Epithelial cell of umbilical artery (primary cell): ENCODE measurements around the gene CHIT1. TPM values are rescaled to one million over a fixed set of nuclear protein-coding genes. Genes with fewer than 3 reads are reported as not detected.

Experiments used
- total RNA-seq: library from RNA; depleted of rRNA; stranded (reverse); fragments of >200 nt; gene quantifications from 2 replicates; pipeline ENCODE4 v1.2.3, GENCODE V29; 2014

CHIT1 gene
- total RNA-seq, result under 0.01 TPM in 1 of 2 replicates, not detected in the other

DNA sequence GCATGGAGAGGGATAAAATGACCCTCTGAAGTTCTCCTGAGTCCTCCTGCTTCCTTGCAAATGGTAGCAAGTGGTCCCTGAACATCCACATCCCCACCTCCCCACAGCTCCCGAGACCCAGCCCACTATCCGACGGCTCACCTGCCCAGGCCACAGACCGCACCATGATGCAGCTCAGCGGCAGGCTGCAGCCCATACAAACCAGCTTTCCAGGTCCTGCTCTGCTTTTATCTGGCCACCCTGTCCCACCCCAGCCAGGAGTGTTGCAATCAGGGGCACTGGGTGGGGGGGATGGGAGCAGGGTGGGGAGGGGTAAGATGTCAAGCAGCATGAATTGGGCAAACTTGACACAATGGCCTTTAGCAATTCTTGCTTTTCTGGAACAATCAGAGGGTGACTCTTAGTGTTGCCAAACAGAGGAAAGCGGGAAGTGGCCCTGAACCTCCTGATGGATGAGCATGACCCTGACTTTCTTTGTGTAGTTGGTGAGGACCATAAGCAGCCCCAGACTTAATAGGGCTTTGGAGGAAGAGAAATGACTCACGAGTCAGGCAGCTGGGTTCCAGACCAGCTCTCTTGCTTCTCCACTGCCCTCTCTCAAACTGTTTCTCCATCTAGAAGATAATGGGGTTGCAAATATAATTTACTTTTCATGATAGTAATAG, at the start of gene CHIT1:
Gene CHIT1, minus strand, starts transcription at position 203 of the 665 bp plus-strand sequence. Its CDS starts 37 bp downstream, at position 166.

GRCh38 chr1:203186446-203187303, 42.8 kb downstream of the CHIT1 start, which contains the start of gene CHI3L1:
CHI3L1 (minus strand) TSS chr1:203186704; CDS start chr1:203186623, 81 bp downstream.

DNA sequence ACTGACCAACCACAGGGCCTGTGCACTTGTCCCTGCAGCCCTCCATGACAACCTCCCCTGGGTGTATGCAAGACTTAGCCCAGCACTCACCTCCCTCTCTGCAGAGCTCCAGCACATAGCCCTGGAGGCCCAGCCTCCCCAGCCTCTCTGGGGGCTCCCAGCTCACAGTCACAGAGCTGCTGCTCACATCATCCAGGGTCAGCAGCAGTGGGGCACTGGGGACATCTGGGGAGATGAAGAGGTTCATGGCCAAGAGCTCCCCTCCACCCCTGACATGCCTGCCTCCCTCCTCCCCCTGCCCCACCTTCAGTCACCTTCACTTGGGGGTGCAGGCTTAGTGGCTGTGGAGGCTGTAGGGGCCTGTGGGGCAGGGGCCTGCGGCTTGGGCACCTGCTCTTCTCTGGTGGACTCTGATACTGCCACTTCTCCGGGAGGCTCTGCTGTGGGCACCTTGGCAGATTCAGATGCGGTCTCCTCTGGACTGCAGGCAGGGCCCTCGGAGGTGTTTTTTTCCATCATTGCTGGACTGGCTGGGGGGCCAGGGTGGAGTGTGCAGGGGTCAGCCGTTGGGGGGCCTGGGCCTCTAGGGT, 54.1 kb downstream of the CHIT1 start, which contains the start of gene MYBPH:
Gene MYBPH, minus strand, starts transcription at position 590 of the 590 bp plus-strand sequence. Its CDS starts 71 bp downstream, at position 519.

Other genes starting within 250 kb of the CHIT1 start
- 125 and 129 TPM in 2 replicates for gene TMEM183A, start 222.3 kb downstream of the CHIT1 start, total RNA-seq
- gene PPFIA4, start 203.2 kb downstream of the CHIT1 start, total RNA-seq, result under 0.01 and 0.32 TPM in 2 replicates
- not detected in 2 replicates for gene MYOG, start 143.7 kb downstream of the CHIT1 start, total RNA-seq
- 0.30 and 0.32 TPM in 2 replicates for gene ADORA1, start 101.9 kb downstream of the CHIT1 start, total RNA-seq
- not detected in 2 replicates for gene MYBPH, start 53.8 kb downstream of the CHIT1 start, total RNA-seq
- 0.65 and 1.5 TPM in 2 replicates for gene CHI3L1, start 43.0 kb downstream of the CHIT1 start, total RNA-seq
- gene BTG2, start 75.8 kb upstream of the CHIT1 start, total RNA-seq, result 17.9 and 32.2 TPM in 2 replicates
- 0.32 and 0.76 TPM in 2 replicates for gene FMOD, start 121.4 kb upstream of the CHIT1 start, total RNA-seq
- gene PRELP, start 246.1 kb upstream of the CHIT1 start, total RNA-seq, result under 0.01 and 0.15 TPM in 2 replicates